ENCODE measurements around the gene KCNE1.
"Not testable (repeated sequence)": the region's sequence is repeated elsewhere in the genome, so short reads cannot be mapped to it uniquely, and the experiment has no call there.

KCNE1 gene

GRCh38 chr21:34407294-34407693, 104.7 kb downstream of the KCNE1 start:
- DNase-seq (ENCODE audit: low read depth) = not testable (repeated sequence)

- not testable (repeated sequence) for DNase-seq (ENCODE audit: low read depth)
These were observed 105.3 kb downstream of the KCNE1 start for GRCh38 chr21:34406676-34407075.

GRCh38 chr21:34406102-34406501, 105.9 kb downstream of the KCNE1 start:
- not testable (repeated sequence) for DNase-seq (ENCODE audit: low read depth)

- DNase-seq (ENCODE audit: low read depth) = not testable (repeated sequence)
These were observed 106.3 kb downstream of the KCNE1 start for GRCh38 chr21:34405686-34406085.

- DNase-seq (ENCODE audit: low read depth) = not testable (repeated sequence)
These were observed 107.3 kb downstream of the KCNE1 start for GRCh38 chr21:34404742-34405141.

GRCh38 chr21:34400522-34400921, 111.5 kb downstream of the KCNE1 start:
- DNase-seq (ENCODE audit: low read depth) = not testable (repeated sequence)

All from ELR (cell line).